HG02642 (cell line): Measurements from ENCODE around the gene NRN1L.

Source experiments
- ATAC-seq: cut with Tn5 transposase; IDR thresholded peaks from one replicate; pipeline ENCODE4 v1.9.1; 2021; ENCODE audit warnings: mild to moderate bottlenecking; ENCODE audit not compliant: unreplicated experiment, poor library complexity

The NRN1L gene

GRCh38 chr16:67933805-67934204, 49.1 kb downstream of the NRN1L start:
- no peak for ATAC-seq

GRCh38 chr16:67934306-67935100, 49.8 kb downstream of the NRN1L start:
- no peak for ATAC-seq

GRCh38 chr16:67935101-67935401, 50.4 kb downstream of the NRN1L start:
- no peak for ATAC-seq

- ATAC-seq, result peak; percentile 90
These were observed 50.9 kb downstream of the NRN1L start for GRCh38 chr16:67935402-67936123.
